A549 (cell line): Measurements from ENCODE around the gene HOXB5. TPM values are rescaled to one million over a fixed set of nuclear protein-coding genes. Genes with fewer than 3 reads are reported as not detected.

Source experiments
- ATAC-seq, 2 experiments: fragments of 200-7000 bp in 1 of 2; fragments of >200 bp in 1 of 2; cut with Nextera tagmentation in 1 of 2; cut with Tn5 transposase in 1 of 2; 3 replicates each; pipeline versions ENCODE4 v1.8.0 to v1.9.1; 2018 to 2020; ENCODE audit warnings: mild to moderate bottlenecking in 1 of 2, moderate library complexity in 1 of 2
- CTCF ChIA-PET: fragments of 300-600 bp; sonication (Branson Sonifier 250); formaldehyde crosslinking; extraction: SDS; loops from one replicate; lab custom pipeline; 2021; ENCODE audit warnings: antibody characterized with exemption, inconsistent platforms; lab: Yijun Ruan, JAX
- POLR2A ChIA-PET: fragments of 350-600 bp; formaldehyde crosslinking; extraction: SDS; loops from one replicate; lab custom pipeline; 2021; ENCODE audit warnings: antibody characterized with exemption, inconsistent platforms; lab: Yijun Ruan, JAX
- DNase-seq, 2 experiments: peaks; one replicate each; pipeline versions ENCODE4 v3.0.0 to v3.0.0-alpha.2; 2011 to 2016; ENCODE audit warnings: low read depth in 1 of 2, low spot score in 1 of 2
- FAIRE-seq: peaks from 2 replicates; lab custom pipeline; 2011; peaks lifted over from hg19 to GRCh38; lab: Jason Lieb, UNC
- H3K27ac ChIP-seq, 2 experiments: fragments of >200 bp; sonication (Bioruptor Twin); formaldehyde crosslinking; 3 replicates each; pipeline ENCODE4 v1.5.1; 2016 to 2017
- H3K4me1 ChIP-seq: fragments of >200 bp; sonication (Bioruptor Twin); formaldehyde crosslinking; 3 replicates; pipeline ENCODE4 v1.6.1; 2016
- H3K4me2 ChIP-seq: fragments of >200 bp; sonication (Bioruptor Twin); formaldehyde crosslinking; 3 replicates; pipeline ENCODE4 v1.6.1; 2016
- H3K4me3 ChIP-seq: fragments of >200 bp; sonication (Bioruptor Twin); formaldehyde crosslinking; 3 replicates; pipeline ENCODE4 v1.5.1; 2016
- H3K9me3 ChIP-seq: fragments of >200 bp; sonication (Bioruptor Twin); formaldehyde crosslinking; 3 replicates; pipeline ENCODE4 v1.6.1; 2016
- BCL3 ChIP-seq: fragments of >200 bp; sonication (Bioruptor Twin); formaldehyde crosslinking; IDR thresholded peaks from 3 replicates; pipeline ENCODE4 v1.6.1; 2016
- CBX8 ChIP-seq: fragments of 200-600 bp; sonication (generic); IDR thresholded peaks from 2 replicates; pipeline ENCODE4 v1.6.1; 2016
- CEBPB ChIP-seq, 2 experiments: fragments of >200 bp in 1 of 2; sonication (Bioruptor Twin) in 1 of 2; formaldehyde crosslinking in 1 of 2; IDR thresholded peaks; 2 replicates each; pipeline ENCODE4 v1.6.1; 2012 to 2016
- CHD2 ChIP-seq: fragments of 150-350 bp; IDR thresholded peaks from 2 replicates; pipeline ENCODE4 v1.6.1; 2014; ENCODE audit warnings: low read length; ENCODE audit not compliant: partially characterized antibody
- EP300 ChIP-seq, 2 experiments: fragments of >200 bp; sonication (Bioruptor Twin); formaldehyde crosslinking; IDR thresholded peaks; 2 replicates in 1 of 2; 3 replicates in 1 of 2; pipeline ENCODE4 v1.6.1; 2016 to 2017
- FOSL2 ChIP-seq, 2 experiments: fragments of 450-650 bp in 1 of 2; fragments of >200 bp in 1 of 2; sonication (Bioruptor Twin) in 1 of 2; formaldehyde crosslinking; IDR thresholded peaks; 2 replicates each; pipeline versions ENCODE4 v1.5.0 to v1.6.1; 2016 to 2020; ENCODE audit warnings: mild to moderate bottlenecking in 1 of 2, moderate library complexity in 1 of 2
- FOXS1 ChIP-seq: fragments of 250-450 bp; sonication (Bioruptor Pico); IDR thresholded peaks from 2 replicates; pipeline ENCODE4 v1.5.0; 2020; ENCODE audit warnings: mild to moderate bottlenecking, moderate library complexity
- GATA3 ChIP-seq: IDR thresholded peaks from 2 replicates; pipeline ENCODE4 v1.6.1; 2012; ENCODE audit warnings: borderline replicate concordance
- HOXA7 ChIP-seq: fragments of 250-450 bp; sonication (Bioruptor Pico); IDR thresholded peaks from 2 replicates; pipeline ENCODE4 v1.5.0; 2020; ENCODE audit warnings: mild to moderate bottlenecking, moderate library complexity
- HOXB13 ChIP-seq: fragments of 250-450 bp; sonication (Bioruptor Pico); IDR thresholded peaks from 2 replicates; pipeline ENCODE4 v1.5.0; 2020; ENCODE audit warnings: low read depth, mild to moderate bottlenecking, moderate library complexity
- JUN ChIP-seq, 2 experiments: fragments of >200 bp; sonication (Bioruptor Twin); formaldehyde crosslinking; IDR thresholded peaks; 2 replicates in 1 of 2; 3 replicates in 1 of 2; pipeline ENCODE4 v1.6.1; 2016 to 2017
- MAFK ChIP-seq: fragments of 450-650 bp; IDR thresholded peaks from 2 replicates; pipeline ENCODE4 v1.6.1; 2014; ENCODE audit not compliant: partially characterized antibody
- MYC ChIP-seq: IDR thresholded peaks from 2 replicates; pipeline ENCODE4 v1.6.1; 2012; ENCODE audit warnings: mild to moderate bottlenecking, inconsistent platforms, low read length, improper control_type of control experiment, borderline replicate concordance
- PHF8 ChIP-seq: fragments of 200-600 bp; sonication (generic); IDR thresholded peaks from 2 replicates; pipeline ENCODE4 v1.6.1; 2016; ENCODE audit warnings: low read depth, mild to moderate bottlenecking, antibody characterized with exemption, moderate library complexity, borderline replicate concordance
- RFX5 ChIP-seq: fragments of 450-650 bp; IDR thresholded peaks from 2 replicates; pipeline ENCODE4 v1.7.1; 2014; ENCODE audit warnings: antibody characterized with exemption, mild to moderate bottlenecking, moderate library complexity
- TP53 ChIP-seq: fragments of 250-450 bp; sonication (Bioruptor Pico); IDR thresholded peaks from 2 replicates; pipeline ENCODE4 v1.5.0; 2021; ENCODE audit warnings: mild to moderate bottlenecking, moderate library complexity
- USF2 ChIP-seq: fragments of 450-650 bp; IDR thresholded peaks from 2 replicates; pipeline ENCODE4 v1.6.1; 2014; ENCODE audit warnings: antibody characterized with exemption
- ZC3H11A ChIP-seq: fragments of 450-650 bp; IDR thresholded peaks from 2 replicates; pipeline ENCODE4 v1.6.1; 2014; ENCODE audit warnings: antibody characterized with exemption, mild to moderate bottlenecking
- ZFP36 ChIP-seq: fragments of 450-650 bp; IDR thresholded peaks from 2 replicates; pipeline ENCODE4 v1.6.1; 2014; ENCODE audit warnings: borderline replicate concordance; ENCODE audit not compliant: partially characterized antibody
- WGBS: methylation state at CpG from one replicate; pipeline ENCODE4 v1.1.6; 2017; ENCODE audit errors: missing lambda C conversion rate; 5-methylcytosine and 5-hydroxymethylcytosine counted together
- polyA plus RNA-seq, 4 experiments: library from polyadenylated mRNA; depleted of rRNA in 3 of 4; stranded (reverse); fragments of >200 nt; fragmentation: RNase III in 1 of 4; extraction: RNeasy Plus Mini Kit Qiagen cat#74134 plus additional on column Dnase treatment in 1 of 4; gene quantifications; 2 replicates in 3 of 4; 3 replicates in 1 of 4; pipeline ENCODE4 v1.2.3, GENCODE V29; 2011 to 2017
- TF ChIP-seq, protein P1 (sequence below): IDR thresholded peaks from 2 replicates; pipeline ENCODE4 v1.6.1; 2012

HOXB5 gene
- polyA plus RNA-seq, 2 of the 4 experiments (the other 2 are of a cell fraction), result 2.5 to 3.0 TPM

DNA sequence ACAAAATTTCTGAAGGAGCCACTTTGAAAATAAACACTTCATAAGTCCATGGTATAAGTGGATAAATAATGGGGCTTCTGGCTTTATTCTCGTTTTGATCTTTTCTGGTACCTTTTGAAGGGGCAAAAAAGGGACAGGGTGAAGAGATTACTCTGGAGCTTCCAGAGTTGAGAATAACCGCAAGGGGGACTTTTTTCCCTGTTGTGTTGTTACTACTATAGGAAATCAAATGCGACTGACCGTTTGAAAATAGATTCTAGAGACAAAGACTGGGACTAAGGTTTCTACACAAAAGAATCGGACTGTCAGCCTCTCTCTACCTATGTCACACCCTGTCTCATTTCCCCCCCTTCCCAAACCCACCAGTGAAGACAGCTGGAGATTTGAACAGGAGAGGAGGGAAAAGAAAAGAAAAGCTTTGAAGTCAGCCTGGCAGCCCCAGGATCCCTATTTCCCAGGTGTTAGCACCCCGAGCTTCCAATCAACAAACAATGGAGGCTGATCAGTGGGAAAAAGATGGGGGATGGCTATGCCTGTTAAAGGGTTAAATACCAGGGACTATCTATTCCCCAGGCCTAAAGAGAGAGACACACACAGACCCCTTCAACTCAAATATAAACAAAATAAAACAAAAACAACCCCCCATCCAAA is 23.8 kb downstream of the HOXB5 start:
- H3K9me3 ChIP-seq, result no peaks in the 10 kb centered on the region
- H3K4me2 ChIP-seq, result no peak overlapping the region
- WGBS, result 84% methylated on average over 6 of the region's 6 CpGs
- no peak for FAIRE-seq
- POLR2A ChIA-PET, result no interaction called here
- no peak for TF ChIP-seq GATA3
- CTCF ChIA-PET, result interaction anchor here (0.9 to 2.6 kb wide), 5 partner anchors 10 to 262 kb away, joined by 4 to 6 read pairs (median 5); no protein-coding TSS in a partner anchor
- H3K4me3 ChIP-seq, result no peak overlapping the region
- H3K4me1 ChIP-seq, result peaks cover 7% of the 10 kb centered on the region; the same call in 2 of the 3 replicates
- no peak for DNase-seq
- no peak for ATAC-seq
- H3K27ac ChIP-seq, result no peak overlapping the region

DNA sequence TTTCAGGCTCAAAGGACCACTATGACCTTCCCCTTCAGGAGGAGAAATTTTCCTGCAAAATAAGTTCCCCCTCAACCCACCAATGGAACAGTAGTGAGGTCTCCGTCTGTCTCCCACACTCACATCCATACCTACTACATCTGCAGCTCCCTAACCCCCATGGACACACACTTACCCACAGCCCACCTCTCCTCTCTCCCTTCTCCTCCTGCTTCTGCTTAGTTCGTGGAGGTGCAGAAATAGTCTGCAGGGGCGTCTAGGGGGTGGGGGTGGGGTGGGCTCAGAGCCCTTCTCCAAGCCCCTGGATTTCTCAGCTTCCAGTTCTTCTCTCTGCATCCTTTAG is 24.4 kb downstream of the HOXB5 start:
- Histone ChIP-seq H3K4me1 (peaks cover 7% of the 10 kb centered on the region; the same call in 1 of the 3 replicates), H3K4me2 (no peak overlapping the region), H3K9me3 (no peaks in the 10 kb centered on the region), H3K4me3 (no peak overlapping the region), H3K27ac (no peak overlapping the region)
- DNase-seq, result no peak
- ChIA-PET CTCF (interaction anchor here (1.4 to 2.6 kb wide), 3 partner anchors 10 to 262 kb away, joined by 4 to 6 read pairs (median 5); no protein-coding TSS in a partner anchor), POLR2A (no interaction called here)
- WGBS, result 54% methylated on average over 3 of the region's 3 CpGs
- ATAC-seq, result no peak
- no peak for FAIRE-seq
- no peak for TF ChIP-seq FOSL2 (IDR thresholded peaks at IDR 0.05)
- no peak for TF ChIP-seq FOSL2 (CRISPR knock-in tag; IDR thresholded peaks at IDR 0.05)
- no peak for TF ChIP-seq ZFP36
- no peak for TF ChIP-seq ZC3H11A
- no peak for TF ChIP-seq PHF8
- no peak for TF ChIP-seq USF2
- TF ChIP-seq EP300 (IDR thresholded peaks at IDR 0.05), result no peak
- no peak for TF ChIP-seq HOXB13
- no peak for TF ChIP-seq CEBPB (IDR thresholded peaks at IDR 0.05)
- no peak for TF ChIP-seq JUN (IDR thresholded peaks at IDR 0.05)
- no peak for TF ChIP-seq MYC
- no peak for TF ChIP-seq RFX5
- no peak for TF ChIP-seq HOXA7
- no peak for TF ChIP-seq FOXS1 (CRISPR knock-in tag)
- TF ChIP-seq TP53, result no peak
- no peak for TF ChIP-seq CHD2
- TF ChIP-seq CBX8, result no peak
- TF ChIP-seq BCL3, result no peak

- ChIA-PET POLR2A (no interaction called here), CTCF (interaction anchor here (0.6 to 2.6 kb wide), 6 partner anchors 23 to 261 kb away, joined by 3 to 12 read pairs (median 4); partner anchors contain the start of gene HOXB5)
Measured at GRCh38 chr17:48568499-48569239, 24.9 kb downstream of the HOXB5 start.

More at GRCh38 chr17:48568499-48569239, 24.9 kb downstream of the HOXB5 start:
- Histone ChIP-seq H3K4me3 (no peak overlapping the region), H3K4me1 (peaks cover 7% of the 10 kb centered on the region; the same call in 1 of the 3 replicates), H3K27ac (no peak overlapping the region), H3K4me2 (no peak overlapping the region), H3K9me3 (no peaks in the 10 kb centered on the region)
- TF ChIP-seq JUN (IDR thresholded peaks at IDR 0.05), result no peak
- TF ChIP-seq MAFK, result peak; percentile 92
- TF ChIP-seq RFX5, result no peak
- TF ChIP-seq, protein P1, sequence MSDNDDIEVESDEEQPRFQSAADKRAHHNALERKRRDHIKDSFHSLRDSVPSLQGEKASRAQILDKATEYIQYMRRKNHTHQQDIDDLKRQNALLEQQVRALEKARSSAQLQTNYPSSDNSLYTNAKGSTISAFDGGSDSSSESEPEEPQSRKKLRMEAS, result no peak
- WGBS, result 89% methylated on average over 33 of the region's 33 CpGs
- ATAC-seq (no peak), DNase-seq (no peak), FAIRE-seq (no peak)
